Measurements from ENCODE around the gene PARD6G. TPM values are rescaled to one million over a fixed set of nuclear protein-coding genes. Genes with fewer than 3 reads are reported as not detected.

The PARD6G gene
- total RNA-seq, 3 donors from 2014 or later = 1.9 to 14.4 (median 13.8) TPM

DNA sequence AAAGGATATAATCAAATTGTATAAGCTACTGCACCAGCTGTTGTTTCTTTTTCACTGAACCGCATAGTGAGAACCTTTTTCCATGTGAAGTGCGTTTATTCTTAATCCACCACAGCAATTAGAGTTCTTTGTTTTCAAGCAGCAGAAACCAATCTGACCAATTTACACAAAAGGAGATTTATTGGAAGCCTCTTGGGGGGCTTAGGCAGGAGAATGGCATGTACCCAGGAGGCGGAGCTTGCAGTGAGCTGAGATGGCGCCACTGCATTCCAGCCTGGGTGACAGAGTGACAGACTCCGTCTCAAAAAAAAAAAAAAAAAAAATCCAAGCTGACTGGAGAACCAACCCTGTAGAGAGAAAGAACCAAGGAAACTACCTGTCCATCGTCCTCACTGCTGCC is 128.2 kb downstream of the PARD6G start:
- TF ChIP-seq POLR2A (IDR thresholded peaks at IDR 0.05) (no peak), POLR2AphosphoS5 (IDR thresholded peaks at IDR 0.05) (no peak)
- TF ChIP-seq, protein P1, sequence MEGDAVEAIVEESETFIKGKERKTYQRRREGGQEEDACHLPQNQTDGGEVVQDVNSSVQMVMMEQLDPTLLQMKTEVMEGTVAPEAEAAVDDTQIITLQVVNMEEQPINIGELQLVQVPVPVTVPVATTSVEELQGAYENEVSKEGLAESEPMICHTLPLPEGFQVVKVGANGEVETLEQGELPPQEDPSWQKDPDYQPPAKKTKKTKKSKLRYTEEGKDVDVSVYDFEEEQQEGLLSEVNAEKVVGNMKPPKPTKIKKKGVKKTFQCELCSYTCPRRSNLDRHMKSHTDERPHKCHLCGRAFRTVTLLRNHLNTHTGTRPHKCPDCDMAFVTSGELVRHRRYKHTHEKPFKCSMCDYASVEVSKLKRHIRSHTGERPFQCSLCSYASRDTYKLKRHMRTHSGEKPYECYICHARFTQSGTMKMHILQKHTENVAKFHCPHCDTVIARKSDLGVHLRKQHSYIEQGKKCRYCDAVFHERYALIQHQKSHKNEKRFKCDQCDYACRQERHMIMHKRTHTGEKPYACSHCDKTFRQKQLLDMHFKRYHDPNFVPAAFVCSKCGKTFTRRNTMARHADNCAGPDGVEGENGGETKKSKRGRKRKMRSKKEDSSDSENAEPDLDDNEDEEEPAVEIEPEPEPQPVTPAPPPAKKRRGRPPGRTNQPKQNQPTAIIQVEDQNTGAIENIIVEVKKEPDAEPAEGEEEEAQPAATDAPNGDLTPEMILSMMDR (IDR thresholded peaks at IDR 0.05) = no peak
- no peaks in the 10 kb centered on the region for H3K36me3 ChIP-seq
- intact Hi-C loops (cut with DNase I; ENCODE audit: low total_unique reads) = loop anchor here (2.0 kb wide), 1 partner anchor 40 kb away; no protein-coding TSS in a partner anchor
- H3K9me3 ChIP-seq = no peaks in the 10 kb centered on the region
- no peak for DNase-seq (ENCODE audit: low spot score in 2 of 2)
- H3K27ac ChIP-seq = no peak overlapping the region
- H3K4me1 ChIP-seq = no peaks in the 10 kb centered on the region
- no peaks in the 10 kb centered on the region for H3K27me3 ChIP-seq
- H3K4me3 ChIP-seq = no peak overlapping the region

DNA sequence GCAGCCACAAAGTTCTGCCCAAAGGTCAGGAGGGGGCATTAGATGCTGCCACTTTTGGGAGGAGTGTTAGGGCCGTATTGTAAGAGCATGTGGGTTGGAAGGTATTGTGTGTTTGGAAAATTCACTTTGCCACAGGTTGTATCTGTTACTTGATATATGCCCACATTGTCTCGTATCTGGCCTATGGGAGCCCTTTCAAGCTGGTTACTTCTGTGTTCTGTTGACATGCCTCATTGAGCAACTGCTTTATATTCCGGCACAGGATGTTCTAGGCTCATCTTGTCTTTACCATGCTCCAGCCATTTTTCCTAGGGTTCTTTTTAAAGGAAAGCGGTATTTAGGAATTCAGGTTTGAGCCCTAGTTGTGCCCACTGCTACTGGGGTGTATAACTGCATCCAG is 132.3 kb downstream of the PARD6G start:
- TF ChIP-seq, protein P1 (IDR thresholded peaks at IDR 0.05) = no peak
- TF ChIP-seq POLR2A (IDR thresholded peaks at IDR 0.05) (no peak), POLR2AphosphoS5 (IDR thresholded peaks at IDR 0.05) (no peak)
- Histone ChIP-seq H3K36me3 (no peaks in the 10 kb centered on the region), H3K27me3 (no peaks in the 10 kb centered on the region), H3K27ac (no peak overlapping the region), H3K4me1 (peaks cover 4% of the 10 kb centered on the region in 2 donors), H3K4me3 (no peak overlapping the region), H3K9me3 (no peaks in the 10 kb centered on the region)
- DNase-seq (ENCODE audit: low spot score in 2 of 2) = no peak
- intact Hi-C loops (cut with DNase I; ENCODE audit: low total_unique reads) = no loop called here

DNA sequence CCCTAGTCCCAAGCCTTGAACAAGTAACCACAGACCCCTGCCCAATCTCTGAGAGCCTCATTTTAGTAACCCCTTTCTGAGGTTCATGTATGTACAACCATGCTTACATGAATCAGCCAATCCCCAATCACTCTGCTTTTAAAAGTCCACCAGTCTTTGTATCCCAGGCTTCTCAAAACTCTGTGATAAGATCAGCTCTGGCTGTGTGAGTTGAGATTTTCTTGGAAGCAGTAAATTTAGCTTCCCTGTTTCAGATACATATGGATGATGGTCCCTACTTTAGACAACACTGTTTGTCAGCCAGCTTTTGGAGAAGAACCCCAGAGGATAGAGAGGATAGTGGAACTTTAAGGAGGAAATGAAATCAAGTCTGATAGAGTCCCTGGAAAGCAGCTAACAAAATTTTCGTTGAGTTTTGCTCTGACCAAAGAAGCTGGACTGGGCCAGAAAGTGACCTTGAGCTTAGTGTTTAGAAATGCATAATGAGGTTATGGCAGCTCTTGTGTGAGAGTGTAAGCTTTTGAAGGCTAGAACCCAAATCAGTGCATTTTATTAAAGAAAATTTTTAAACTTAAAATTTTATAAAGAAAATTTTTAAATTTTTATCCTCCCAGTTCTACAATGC is 134.6 kb downstream of the PARD6G start:
- Histone ChIP-seq H3K4me1 (peaks cover 4% of the 10 kb centered on the region in 2 donors), H3K9me3 (peaks cover 0 to 4% of the 10 kb centered on the region in 2 donors), H3K4me3 (no peak overlapping the region), H3K27ac (no peak overlapping the region), H3K36me3 (no peaks in the 10 kb centered on the region), H3K27me3 (no peaks in the 10 kb centered on the region)
- intact Hi-C loops (cut with DNase I; ENCODE audit: low total_unique reads) = no loop called here
- DNase-seq (ENCODE audit: low spot score in 2 of 2) = no peak
- no peak for TF ChIP-seq POLR2A (IDR thresholded peaks at IDR 0.05)
- TF ChIP-seq POLR2AphosphoS5 (IDR thresholded peaks at IDR 0.05) = no peak
- TF ChIP-seq, protein P1 (IDR thresholded peaks at IDR 0.05) = no peak

DNA sequence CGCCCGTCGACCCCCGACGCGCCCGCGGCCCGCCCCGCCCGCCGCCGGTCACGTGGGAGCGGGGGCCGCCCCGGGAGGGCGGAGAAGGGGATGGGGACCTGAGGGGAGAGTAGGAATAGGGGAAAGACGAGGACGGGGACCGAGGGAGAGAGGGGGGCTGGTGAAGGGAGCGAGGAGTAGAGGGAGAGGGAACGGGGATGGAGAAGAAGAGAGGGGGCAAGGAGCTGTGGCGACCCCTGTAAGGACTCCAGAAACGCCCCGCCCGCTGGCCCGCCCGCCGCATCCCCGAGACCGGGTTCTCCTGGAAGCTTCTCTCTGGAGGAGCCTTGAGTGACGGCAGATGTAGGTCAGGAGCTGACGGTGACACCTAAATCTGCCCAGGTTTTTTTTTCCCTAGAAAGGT is 137.6 kb downstream of the PARD6G start:
- no peaks in the 10 kb centered on the region for H3K27me3 ChIP-seq
- DNase-seq (ENCODE audit: low spot score in 2 of 2) = peak in 1 of 2 donors; percentile 21
- peak overlapping the region; percentile 95 to 96 for H3K27ac ChIP-seq
- H3K4me1 ChIP-seq = peaks cover 4% of the 10 kb centered on the region in 2 donors
- peak overlapping the region; percentile 63 to 88 (median 74) for H3K4me3 ChIP-seq
- TF ChIP-seq POLR2A (IDR thresholded peaks at IDR 0.05) (no peak), POLR2AphosphoS5 (IDR thresholded peaks at IDR 0.05) (no peak)
- TF ChIP-seq, protein P1 (IDR thresholded peaks at IDR 0.05) = no peak
- intact Hi-C loops (cut with DNase I; ENCODE audit: low total_unique reads) = no loop called here
- H3K36me3 ChIP-seq = no peaks in the 10 kb centered on the region
- H3K9me3 ChIP-seq = peaks cover 0 to 4% of the 10 kb centered on the region in 2 donors

DNA sequence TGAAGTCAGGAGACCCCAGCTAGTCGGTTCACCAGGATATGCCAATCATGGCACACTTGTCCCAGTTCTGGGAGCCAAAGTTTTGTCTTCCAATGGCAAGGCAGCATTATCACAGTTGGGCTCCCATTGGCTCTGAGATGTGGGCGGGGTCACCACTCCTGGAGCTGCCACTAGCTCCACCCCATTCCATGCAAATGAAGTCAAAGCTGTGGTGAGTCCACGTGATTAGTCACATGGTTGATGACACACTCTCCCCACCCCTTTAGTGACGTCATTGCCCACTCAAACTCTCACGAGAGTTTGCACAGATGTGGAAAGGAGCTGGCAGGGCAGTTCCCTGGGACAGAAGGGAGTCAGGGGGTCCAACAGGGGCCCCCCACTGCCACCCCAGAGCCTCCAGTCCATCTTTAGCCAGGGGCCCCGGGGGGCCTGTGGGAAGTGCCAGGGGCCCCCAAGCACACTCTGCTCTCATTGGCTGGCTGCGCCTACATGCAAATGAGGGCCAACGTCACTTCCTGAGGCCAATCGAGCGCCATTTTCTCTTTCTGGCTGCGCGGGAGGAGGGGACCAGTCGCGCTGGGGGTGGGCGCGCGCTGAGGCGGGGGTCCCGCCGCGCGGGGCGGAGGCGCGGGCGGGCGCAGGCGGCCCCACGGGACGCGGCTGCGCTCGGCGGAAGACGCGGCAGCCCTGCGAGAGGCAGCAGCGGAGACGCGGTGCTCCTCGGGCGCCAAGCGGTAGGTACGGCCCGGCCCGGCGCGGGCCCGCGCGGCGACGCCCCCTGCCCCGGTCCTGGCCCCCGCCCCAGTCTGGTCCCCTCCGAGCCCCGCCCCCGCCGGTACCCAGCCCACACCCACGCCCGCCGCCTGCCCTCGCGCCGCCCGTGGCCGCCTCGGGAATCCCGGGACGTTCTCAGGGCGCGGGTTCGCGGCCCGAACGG is 138.3 kb downstream of the PARD6G start, which contains the start of gene ADNP2:
Gene ADNP2 (plus strand): TSS at position 524 of the 937 bp plus-strand sequence. CDS start 8,281 bp downstream, outside the sequence.
- Histone ChIP-seq H3K9me3 (peaks cover 0 to 4% of the 10 kb centered on the region in 2 donors), H3K27ac (peak within 1 kb of the TSS; percentile 95 to 96), H3K4me1 (peaks cover 4% of the 10 kb centered on the region in 2 donors), H3K4me3 (peak within 1 kb of the TSS; percentile 63 to 88 (median 74)), H3K27me3 (no peaks in the 10 kb centered on the region), H3K36me3 (no peaks in the 10 kb centered on the region)
- peak; percentile 73 to 76 for DNase-seq (ENCODE audit: low spot score in 2 of 2)
- TF ChIP-seq, protein P1 (IDR thresholded peaks at IDR 0.05) = no peak
- peak; percentile 25 to 68 (median 60) for TF ChIP-seq POLR2AphosphoS5 (IDR thresholded peaks at IDR 0.05)
- intact Hi-C loops (cut with DNase I; ENCODE audit: low total_unique reads) = no loop called here
